Measurements from ENCODE around the gene GAL.

GRCh38 chr11:68727783-68728182 lies 43.4 kb downstream of the GAL start:
- no peak for TF ChIP-seq EP300 (IDR thresholded peaks at IDR 0.05)
- TF ChIP-seq POLR2AphosphoS5 (IDR thresholded peaks at IDR 0.05), result no peak
- TF ChIP-seq CTCF (IDR thresholded peaks at IDR 0.05), result no peak

Data from suprapubic skin (tissue), 4 donors.